T-cell (primary cell): Measurements from ENCODE around the gene NFIX. TPM values are rescaled to one million over a fixed set of nuclear protein-coding genes. Genes with fewer than 3 reads are reported as not detected.

Experiments
- ATAC-seq, 4 experiments: fragments of 200-7000 bp in 3 of 4; fragments of 150-1000 bp in 1 of 4; cut with Tn5 transposase; replicated peaks in 1 of 4; 1 replicate in 3 of 4; 2 replicates in 1 of 4; pipeline ENCODE4 v1.10.0; 2021; ENCODE audit warnings: moderate library complexity in 3 of 4, mild to moderate bottlenecking in 2 of 4, moderate number of reproducible peaks in 1 of 4
- CTCF ChIA-PET, 2 donors: fragments of 300-600 bp; sonication (Branson Sonifier 250); formaldehyde crosslinking; loops; one replicate each; lab custom pipeline; 2022; ENCODE audit warnings: antibody characterized with exemption in 2 of 2; lab: Charles Lee
- POLR2A ChIA-PET, 2 donors: fragments of 300-600 bp; sonication (Branson Sonifier 250); formaldehyde crosslinking; loops; one replicate each; lab custom pipeline; 2022; ENCODE audit warnings: antibody characterized with exemption in 2 of 2; lab: Charles Lee
- DNase-seq, 35 experiments: peaks; one replicate each; pipeline versions ENCODE4 v3.0.0 to v3.0.0-alpha.2; 2013 to 2023
- H3K27ac ChIP-seq: one replicate; pipeline ENCODE4 v1.5.1; 2013; ENCODE audit warnings: low read length
- H3K27me3 ChIP-seq, 2 experiments: replicated peaks in 1 of 2; 1 replicate in 1 of 2; 2 replicates in 1 of 2; pipeline versions ENCODE4 v1.6.1 to v1.7.0; 2013; ENCODE audit warnings: low read length in 1 of 2, mixed read lengths in 1 of 2; ENCODE audit not compliant: control insufficient read depth in 2 of 2, insufficient read depth in 2 of 2; ENCODE audit errors: extremely low read depth in 1 of 2
- H3K36me3 ChIP-seq, 2 donors: 1 replicate in 1 of 2; 2 replicates in 1 of 2; pipeline versions ENCODE4 v1.6.1 to v1.7.0; 2013; ENCODE audit warnings: low read length in 1 of 2; ENCODE audit not compliant: control insufficient read depth in 2 of 2, insufficient read depth in 1 of 2; ENCODE audit errors: extremely low read depth in 1 of 2
- H3K4me1 ChIP-seq, 2 experiments: 1 replicate in 1 of 2; 2 replicates in 1 of 2; pipeline versions ENCODE4 v1.6.1 to v1.7.0; 2013; ENCODE audit warnings: low read length in 2 of 2, mixed read lengths in 1 of 2; ENCODE audit not compliant: insufficient read depth in 2 of 2, control insufficient read depth in 1 of 2; ENCODE audit errors: extremely low read depth in 1 of 2
- H3K4me3 ChIP-seq, 2 donors: 1 replicate in 1 of 2; 2 replicates in 1 of 2; pipeline versions ENCODE4 v1.5.1 to v1.7.0; 2013; ENCODE audit warnings: mild to moderate bottlenecking in 2 of 2, low read length in 1 of 2, moderate library complexity in 1 of 2; ENCODE audit not compliant: control insufficient read depth in 1 of 2; ENCODE audit errors: extremely low read depth in 1 of 2
- H3K9me3 ChIP-seq: 2 replicates; pipeline ENCODE4 v1.7.0; 2013
- H3K27ac Mint-ChIP-seq, 2 donors: one replicate each; pipeline ENCODE4 v1.8.0; 2020 to 2021; ENCODE audit warnings: mild to moderate bottlenecking in 2 of 2, mixed read lengths in 2 of 2
- H3K27me3 Mint-ChIP-seq, 2 donors: one replicate each; pipeline ENCODE4 v1.8.0; 2021 to 2022; ENCODE audit warnings: mixed read lengths in 2 of 2
- H3K36me3 Mint-ChIP-seq: one replicate; pipeline ENCODE4 v1.8.0; 2021; ENCODE audit warnings: mixed read lengths
- H3K4me1 Mint-ChIP-seq, 3 donors: one replicate each; pipeline ENCODE4 v1.8.0; 2020 to 2022; ENCODE audit warnings: mixed read lengths in 3 of 3, mild to moderate bottlenecking in 1 of 3
- H3K4me3 Mint-ChIP-seq, 3 donors: one replicate each; pipeline ENCODE4 v1.8.0; 2020 to 2022; ENCODE audit warnings: mild to moderate bottlenecking in 3 of 3, mixed read lengths in 3 of 3, moderate library complexity in 3 of 3
- H3K9me3 Mint-ChIP-seq, 3 donors: one replicate each; pipeline ENCODE4 v1.8.0; 2020 to 2022; ENCODE audit warnings: mixed read lengths in 3 of 3
- WGBS: methylation state at CpG from one replicate; pipeline ENCODE4 v1.1.5; 2013; ENCODE audit warnings: missing lambda C conversion rate; ENCODE audit not compliant: insufficient coverage; 5-methylcytosine and 5-hydroxymethylcytosine counted together
- total RNA-seq, 35 experiments: library from RNA in 6 of 35; stranded (reverse) in 6 of 35; fragments of 120-200 nt in 1 of 35; gene quantifications; one replicate each; pipeline versions ENCODE4 v1.2.1 to v1.2.4 and lab custom pipeline; 2013 to 2026

The NFIX gene
- total RNA-seq, 5 donors from 2014 or later (not counting 1 experiment from before 2014, with no cell fraction given), result 3.9 to 6.6 (median 6.3) TPM

DNA sequence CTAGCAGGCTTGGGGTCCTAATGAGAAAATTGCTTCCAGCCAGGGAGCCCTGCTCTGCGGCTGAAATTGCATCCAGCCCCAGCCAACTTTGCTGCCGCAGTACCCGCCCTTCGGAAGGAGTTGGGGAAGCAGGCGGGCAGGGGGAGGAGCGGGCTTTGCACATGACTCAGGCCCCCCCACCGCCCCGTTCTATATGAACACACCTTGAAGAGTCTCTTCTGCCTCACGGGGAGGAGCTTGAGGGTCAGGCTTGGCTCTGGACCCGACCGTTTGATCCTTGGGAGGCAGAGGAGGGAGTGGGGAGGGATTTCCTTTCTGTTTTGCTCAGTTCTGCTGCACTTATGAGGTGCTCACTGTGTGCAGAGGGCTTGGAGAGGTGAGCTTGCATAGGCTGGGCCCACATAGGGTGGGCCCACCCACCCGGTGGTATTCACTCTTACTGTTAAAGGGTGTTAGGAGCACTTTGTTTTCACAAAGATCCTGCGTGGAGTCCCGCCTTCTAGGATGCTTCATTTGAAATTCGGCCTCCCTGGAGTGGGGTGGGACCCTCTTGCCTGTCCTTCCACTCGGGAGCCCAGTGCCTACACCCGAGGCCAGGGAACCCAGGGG lies 60.9 kb downstream of the NFIX start:
- ATAC-seq (no peak), DNase-seq (no peak)
- peaks cover 10 to 15% (median 12%) of the 10 kb centered on the region in 3 donors for H3K4me1 Mint-ChIP-seq
- H3K27ac ChIP-seq, result no peak overlapping the region
- POLR2A ChIA-PET, result no interaction called here
- no peak overlapping the region for H3K4me3 Mint-ChIP-seq
- no peak overlapping the region for H3K27ac Mint-ChIP-seq
- H3K27me3 ChIP-seq, result peaks cover 0 to 71% of the 10 kb centered on the region in 2 experiments
- no peaks in the 10 kb centered on the region for H3K9me3 ChIP-seq
- WGBS, result 74% methylated on average over 10 of the region's 17 CpGs
- H3K4me1 ChIP-seq, result peaks cover 3 to 20% of the 10 kb centered on the region in 2 experiments
- CTCF ChIA-PET, result no interaction called here
- H3K36me3 Mint-ChIP-seq, result no peaks in the 10 kb centered on the region
- H3K4me3 ChIP-seq, result no peak overlapping the region
- H3K36me3 ChIP-seq, result no peaks in the 10 kb centered on the region
- H3K9me3 Mint-ChIP-seq, result no peaks in the 10 kb centered on the region
- H3K27me3 Mint-ChIP-seq, result peaks cover 3 to 12% of the 10 kb centered on the region in 2 donors

DNA sequence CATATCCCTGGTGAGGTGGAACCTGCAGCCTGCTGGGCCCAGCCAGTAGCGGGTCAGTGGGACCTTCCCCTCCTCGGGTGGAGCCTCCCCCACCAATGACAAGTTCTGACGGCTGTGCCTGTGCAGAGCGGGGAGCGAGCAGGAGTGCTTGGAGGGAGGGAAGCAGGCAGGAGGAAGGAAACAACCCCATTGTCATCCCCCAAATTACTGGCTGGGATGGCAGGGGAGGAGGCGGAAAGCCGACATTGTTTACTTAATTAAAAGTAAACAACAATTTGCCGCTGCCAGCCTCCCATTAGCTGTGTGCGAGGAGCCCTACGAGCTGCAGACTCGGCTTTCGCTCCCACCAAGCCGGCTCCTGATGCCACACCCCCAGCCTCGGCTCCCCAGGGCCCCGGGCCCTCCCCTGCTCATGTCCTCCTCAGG lies 61.9 kb downstream of the NFIX start:
- no peak for DNase-seq
- H3K9me3 Mint-ChIP-seq, result no peaks in the 10 kb centered on the region
- WGBS, result 90% methylated on average over 2 of the region's 15 CpGs
- peaks cover 0 to 19% of the 10 kb centered on the region in 2 experiments for H3K4me1 ChIP-seq
- H3K27ac ChIP-seq, result no peak overlapping the region
- POLR2A ChIA-PET, result no interaction called here
- H3K4me3 ChIP-seq, result no peak overlapping the region
- H3K27me3 ChIP-seq, result peaks cover 0 to 71% of the 10 kb centered on the region in 2 experiments
- H3K36me3 ChIP-seq, result no peaks in the 10 kb centered on the region
- H3K27ac Mint-ChIP-seq, result no peak overlapping the region
- peaks cover 2 to 18% of the 10 kb centered on the region in 2 donors for H3K27me3 Mint-ChIP-seq
- no peak overlapping the region for H3K4me3 Mint-ChIP-seq
- H3K4me1 Mint-ChIP-seq, result peaks cover under 1 to 9% (median 9%) of the 10 kb centered on the region in 3 donors
- CTCF ChIA-PET, result interaction anchor here in 1 of 2 donors (1.3 kb wide), 1 partner anchor 13 kb away, joined by 3 read pairs; no protein-coding TSS in a partner anchor
- no peaks in the 10 kb centered on the region for H3K9me3 ChIP-seq
- ATAC-seq, result no peak
- no peaks in the 10 kb centered on the region for H3K36me3 Mint-ChIP-seq

DNA sequence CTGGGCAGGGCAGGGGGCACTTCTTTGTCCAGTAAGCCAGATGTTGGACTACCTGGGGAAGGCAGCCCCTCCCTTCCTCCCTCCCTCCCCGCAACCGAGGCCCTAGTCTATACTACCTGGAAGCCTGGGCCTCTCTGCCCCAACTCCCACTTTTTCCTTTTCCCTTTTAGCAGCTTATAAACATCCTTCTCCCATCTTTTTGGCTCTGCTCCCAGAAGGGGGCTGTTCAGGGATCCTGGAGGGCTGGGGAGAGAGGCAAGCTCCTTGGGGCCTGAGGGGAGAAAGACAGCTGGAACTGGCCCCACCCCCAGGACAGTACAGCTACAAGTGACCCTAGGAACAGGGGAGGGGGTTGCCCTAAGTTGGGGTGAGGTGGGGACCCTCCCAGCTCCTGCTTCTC lies 62.5 kb downstream of the NFIX start:
- DNase-seq (no peak), ATAC-seq (no peak)
- peaks cover 5 to 20% of the 10 kb centered on the region in 2 donors for H3K27me3 Mint-ChIP-seq
- ChIA-PET POLR2A (no interaction called here), CTCF (interaction anchor here in 1 of 2 donors (1.3 kb wide), 1 partner anchor 13 kb away, joined by 3 read pairs; no protein-coding TSS in a partner anchor)
- H3K4me3 Mint-ChIP-seq, result no peak overlapping the region
- no CpG with 5 or more reads among the region's 2 CpGs for WGBS
- Histone ChIP-seq H3K9me3 (no peaks in the 10 kb centered on the region), H3K36me3 (no peaks in the 10 kb centered on the region), H3K4me3 (no peak overlapping the region), H3K27ac (no peak overlapping the region), H3K27me3 (peaks cover 1 to 71% of the 10 kb centered on the region in 2 experiments), H3K4me1 (peaks cover 0 to 19% of the 10 kb centered on the region in 2 experiments)
- H3K36me3 Mint-ChIP-seq, result no peaks in the 10 kb centered on the region
- H3K9me3 Mint-ChIP-seq, result no peaks in the 10 kb centered on the region
- peaks cover 0 to 9% (median 9%) of the 10 kb centered on the region in 3 donors for H3K4me1 Mint-ChIP-seq
- no peak overlapping the region for H3K27ac Mint-ChIP-seq

DNA sequence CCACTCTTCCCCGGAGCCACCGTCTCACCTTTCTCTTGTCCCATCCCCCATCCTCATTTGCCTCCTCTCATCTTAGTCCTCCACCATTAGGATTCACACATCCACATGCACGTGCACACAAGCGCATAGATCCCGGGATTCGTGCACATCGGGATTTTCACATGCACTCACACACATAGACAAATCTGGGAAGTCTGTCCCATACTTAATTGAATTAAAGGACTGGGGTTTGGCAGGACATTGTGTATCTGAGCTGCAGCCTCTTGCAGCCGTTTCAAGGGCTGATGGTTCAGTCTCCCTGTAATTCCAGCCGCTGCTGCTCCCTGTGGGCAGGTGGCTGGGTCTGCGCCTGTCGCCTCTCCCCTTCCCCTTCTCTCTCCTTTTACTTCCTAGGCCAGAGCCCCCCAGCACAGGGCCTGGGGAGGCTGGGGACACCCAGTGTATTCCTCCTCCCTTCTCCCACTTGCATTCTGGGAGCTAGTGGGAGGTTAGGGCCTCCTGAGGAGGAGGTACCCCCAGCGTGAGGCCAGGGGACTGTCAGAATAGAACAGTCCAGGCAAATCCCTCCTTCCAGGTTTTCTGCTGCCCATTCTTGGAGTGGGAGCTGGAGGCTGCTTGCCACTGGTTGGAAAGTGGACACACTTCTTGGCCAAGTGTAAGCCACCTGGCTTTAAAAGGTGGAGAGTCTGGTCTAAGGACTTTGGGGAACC lies 63.8 kb downstream of the NFIX start:
- Histone ChIP-seq H3K4me1 (peaks cover 0 to 19% of the 10 kb centered on the region in 2 experiments), H3K36me3 (no peaks in the 10 kb centered on the region), H3K27ac (no peak overlapping the region), H3K9me3 (no peaks in the 10 kb centered on the region), H3K27me3 (peaks cover 5 to 71% of the 10 kb centered on the region in 2 experiments), H3K4me3 (no peak overlapping the region)
- H3K9me3 Mint-ChIP-seq, result no peaks in the 10 kb centered on the region
- no peak overlapping the region for H3K27ac Mint-ChIP-seq
- 88% methylated on average over 6 of the region's 12 CpGs for WGBS
- peak overlapping the region in 2 of 3 donors; percentile 17 to 24 for H3K4me3 Mint-ChIP-seq
- peaks cover 10 to 23% of the 10 kb centered on the region in 2 donors for H3K27me3 Mint-ChIP-seq
- DNase-seq (no peak), ATAC-seq (no peak)
- POLR2A ChIA-PET, result no interaction called here
- no peaks in the 10 kb centered on the region for H3K36me3 Mint-ChIP-seq
- CTCF ChIA-PET, result no interaction called here
- peaks cover 0 to 9% (median 9%) of the 10 kb centered on the region in 3 donors for H3K4me1 Mint-ChIP-seq

GRCh38 chr19:13060233-13060963 lies 65.1 kb downstream of the NFIX start:
- WGBS, result 61% methylated on average over 9 of the region's 19 CpGs
- no peaks in the 10 kb centered on the region for H3K36me3 Mint-ChIP-seq
- peaks cover 10 to 23% of the 10 kb centered on the region in 2 donors for H3K27me3 Mint-ChIP-seq
- H3K9me3 ChIP-seq, result no peaks in the 10 kb centered on the region
- no peak for ATAC-seq
- H3K27ac Mint-ChIP-seq, result no peak overlapping the region
- POLR2A ChIA-PET, result no interaction called here
- peak overlapping the region; percentile 71 to 81 (median 72) for H3K4me3 Mint-ChIP-seq
- peaks cover 0 to 9% (median 9%) of the 10 kb centered on the region in 3 donors for H3K4me1 Mint-ChIP-seq
- H3K4me3 ChIP-seq, result no peak overlapping the region
- H3K36me3 ChIP-seq, result no peaks in the 10 kb centered on the region
- no peak overlapping the region for H3K27ac ChIP-seq
- no peaks in the 10 kb centered on the region for H3K9me3 Mint-ChIP-seq
- peaks cover 0 to 19% of the 10 kb centered on the region in 2 experiments for H3K4me1 ChIP-seq
- H3K27me3 ChIP-seq, result peaks cover 5 to 73% of the 10 kb centered on the region in 2 experiments
- DNase-seq, result no peak
- CTCF ChIA-PET, result interaction anchor here (0.6 to 2.6 kb wide), 18 partner anchors 12 to 141 kb away, joined by 3 to 32 read pairs (median 6); partner anchors contain the start of gene SYCE2 (in 1 of the 2)
